ENCODE measurements around the gene PPIL4.

PPIL4 gene

GRCh38 chr6:149565527-149566409 lies 19.9 kb upstream of the PPIL4 start, which contains the start of gene GINM1:
Gene GINM1 (plus strand): TSS chr6:149566375. CDS start chr6:149566415, 40 bp downstream.
- Histone ChIP-seq H3K27ac (ENCODE audit: insufficient read depth, low read length, poor library complexity, severe bottlenecking) (peak within 1 kb of the TSS; percentile 93), H3K4me1 (ENCODE audit: control insufficient read depth, insufficient read depth, low read length, poor library complexity, severe bottlenecking) (peaks cover 3% of the 10 kb centered on the region), H3K27me3 (replicated peaks; ENCODE audit: control insufficient read depth, insufficient read depth, low read length, poor library complexity, severe bottlenecking) (no peaks in the 10 kb centered on the region), H3K9me3 (ENCODE audit: control insufficient read depth, low read length) (no peaks in the 10 kb centered on the region), H3K36me3 (ENCODE audit: control insufficient read depth, insufficient read depth, low read length) (no peaks in the 10 kb centered on the region), H3K4me3 (ENCODE audit: insufficient read depth, low read depth, low read length, poor library complexity, severe bottlenecking) (peak within 1 kb of the TSS; percentile 98)
- peak; percentile 91 to 93 (median 93) for DNase-seq

GRCh38 chr6:149563928-149564325 lies 18.1 kb upstream of the PPIL4 start:
- H3K27me3 ChIP-seq (replicated peaks; ENCODE audit: control insufficient read depth, insufficient read depth, low read length, poor library complexity, severe bottlenecking): no peaks in the 10 kb centered on the region
- H3K36me3 ChIP-seq (ENCODE audit: control insufficient read depth, insufficient read depth, low read length): no peaks in the 10 kb centered on the region
- H3K9me3 ChIP-seq (ENCODE audit: control insufficient read depth, low read length): no peaks in the 10 kb centered on the region
- H3K27ac ChIP-seq (ENCODE audit: insufficient read depth, low read length, poor library complexity, severe bottlenecking): no peak overlapping the region
- no peak overlapping the region for H3K4me3 ChIP-seq (ENCODE audit: insufficient read depth, low read depth, low read length, poor library complexity, severe bottlenecking)
- no peak for DNase-seq
- peaks cover 3% of the 10 kb centered on the region for H3K4me1 ChIP-seq (ENCODE audit: control insufficient read depth, insufficient read depth, low read length, poor library complexity, severe bottlenecking)

GRCh38 chr6:149563203-149563927 lies 17.5 kb upstream of the PPIL4 start:
- Histone ChIP-seq H3K36me3 (ENCODE audit: control insufficient read depth, insufficient read depth, low read length) (no peaks in the 10 kb centered on the region), H3K4me3 (ENCODE audit: insufficient read depth, low read depth, low read length, poor library complexity, severe bottlenecking) (no peak overlapping the region), H3K9me3 (ENCODE audit: control insufficient read depth, low read length) (no peaks in the 10 kb centered on the region), H3K27me3 (replicated peaks; ENCODE audit: control insufficient read depth, insufficient read depth, low read length, poor library complexity, severe bottlenecking) (no peaks in the 10 kb centered on the region), H3K27ac (ENCODE audit: insufficient read depth, low read length, poor library complexity, severe bottlenecking) (no peak overlapping the region), H3K4me1 (ENCODE audit: control insufficient read depth, insufficient read depth, low read length, poor library complexity, severe bottlenecking) (peaks cover 3% of the 10 kb centered on the region)
- no peak for DNase-seq

GRCh38 chr6:149560736-149561135 lies 14.9 kb upstream of the PPIL4 start:
- H3K4me3 ChIP-seq (ENCODE audit: insufficient read depth, low read depth, low read length, poor library complexity, severe bottlenecking): no peak overlapping the region
- H3K36me3 ChIP-seq (ENCODE audit: control insufficient read depth, insufficient read depth, low read length): no peaks in the 10 kb centered on the region
- H3K4me1 ChIP-seq (ENCODE audit: control insufficient read depth, insufficient read depth, low read length, poor library complexity, severe bottlenecking): peaks cover 3% of the 10 kb centered on the region
- no peak for DNase-seq
- no peaks in the 10 kb centered on the region for H3K27me3 ChIP-seq (replicated peaks; ENCODE audit: control insufficient read depth, insufficient read depth, low read length, poor library complexity, severe bottlenecking)
- no peaks in the 10 kb centered on the region for H3K9me3 ChIP-seq (ENCODE audit: control insufficient read depth, low read length)
- no peak overlapping the region for H3K27ac ChIP-seq (ENCODE audit: insufficient read depth, low read length, poor library complexity, severe bottlenecking)

- H3K27ac ChIP-seq (ENCODE audit: insufficient read depth, low read length, poor library complexity, severe bottlenecking): no peak overlapping the region
- DNase-seq: no peak
- no peaks in the 10 kb centered on the region for H3K9me3 ChIP-seq (ENCODE audit: control insufficient read depth, low read length)
- H3K4me1 ChIP-seq (ENCODE audit: control insufficient read depth, insufficient read depth, low read length, poor library complexity, severe bottlenecking): no peaks in the 10 kb centered on the region
- no peaks in the 10 kb centered on the region for H3K36me3 ChIP-seq (ENCODE audit: control insufficient read depth, insufficient read depth, low read length)
- H3K27me3 ChIP-seq (replicated peaks; ENCODE audit: control insufficient read depth, insufficient read depth, low read length, poor library complexity, severe bottlenecking): no peaks in the 10 kb centered on the region
- H3K4me3 ChIP-seq (ENCODE audit: insufficient read depth, low read depth, low read length, poor library complexity, severe bottlenecking): no peak overlapping the region
Observed at GRCh38 chr6:149559389-149559788, 13.5 kb upstream of the PPIL4 start.

GRCh38 chr6:149558029-149558428 lies 12.2 kb upstream of the PPIL4 start:
- Histone ChIP-seq H3K9me3 (ENCODE audit: control insufficient read depth, low read length) (no peaks in the 10 kb centered on the region), H3K4me1 (ENCODE audit: control insufficient read depth, insufficient read depth, low read length, poor library complexity, severe bottlenecking) (no peaks in the 10 kb centered on the region), H3K27me3 (replicated peaks; ENCODE audit: control insufficient read depth, insufficient read depth, low read length, poor library complexity, severe bottlenecking) (no peaks in the 10 kb centered on the region), H3K27ac (ENCODE audit: insufficient read depth, low read length, poor library complexity, severe bottlenecking) (no peak overlapping the region), H3K36me3 (ENCODE audit: control insufficient read depth, insufficient read depth, low read length) (no peaks in the 10 kb centered on the region), H3K4me3 (ENCODE audit: insufficient read depth, low read depth, low read length, poor library complexity, severe bottlenecking) (no peak overlapping the region)
- DNase-seq: no peak

- Histone ChIP-seq H3K4me1 (ENCODE audit: control insufficient read depth, insufficient read depth, low read length, poor library complexity, severe bottlenecking) (no peaks in the 10 kb centered on the region), H3K27me3 (replicated peaks; ENCODE audit: control insufficient read depth, insufficient read depth, low read length, poor library complexity, severe bottlenecking) (no peaks in the 10 kb centered on the region), H3K4me3 (ENCODE audit: insufficient read depth, low read depth, low read length, poor library complexity, severe bottlenecking) (no peak overlapping the region), H3K27ac (ENCODE audit: insufficient read depth, low read length, poor library complexity, severe bottlenecking) (no peak overlapping the region), H3K36me3 (ENCODE audit: control insufficient read depth, insufficient read depth, low read length) (no peaks in the 10 kb centered on the region), H3K9me3 (ENCODE audit: control insufficient read depth, low read length) (no peaks in the 10 kb centered on the region)
- DNase-seq: no peak
Observed at GRCh38 chr6:149551920-149552319, 6.1 kb upstream of the PPIL4 start.

GRCh38 chr6:149545258-149545753 lies 537 bp downstream of the PPIL4 start:
- Histone ChIP-seq H3K36me3 (ENCODE audit: control insufficient read depth, insufficient read depth, low read length) (peaks cover 1% of the 10 kb centered on the region), H3K27me3 (replicated peaks; ENCODE audit: control insufficient read depth, insufficient read depth, low read length, poor library complexity, severe bottlenecking) (no peaks in the 10 kb centered on the region), H3K27ac (ENCODE audit: insufficient read depth, low read length, poor library complexity, severe bottlenecking) (peak overlapping the region; percentile 100), H3K4me1 (ENCODE audit: control insufficient read depth, insufficient read depth, low read length, poor library complexity, severe bottlenecking) (peaks cover 16% of the 10 kb centered on the region), H3K4me3 (ENCODE audit: insufficient read depth, low read depth, low read length, poor library complexity, severe bottlenecking) (peak overlapping the region; percentile 100), H3K9me3 (ENCODE audit: control insufficient read depth, low read length) (no peaks in the 10 kb centered on the region)
- peak; percentile 56 to 68 (median 59) for DNase-seq

GRCh38 chr6:149544646-149545257 lies 1.1 kb downstream of the PPIL4 start:
- H3K27ac ChIP-seq (ENCODE audit: insufficient read depth, low read length, poor library complexity, severe bottlenecking): peak overlapping the region; percentile 100
- H3K4me3 ChIP-seq (ENCODE audit: insufficient read depth, low read depth, low read length, poor library complexity, severe bottlenecking): peak overlapping the region; percentile 100
- H3K9me3 ChIP-seq (ENCODE audit: control insufficient read depth, low read length): no peaks in the 10 kb centered on the region
- H3K4me1 ChIP-seq (ENCODE audit: control insufficient read depth, insufficient read depth, low read length, poor library complexity, severe bottlenecking): peaks cover 16% of the 10 kb centered on the region
- H3K36me3 ChIP-seq (ENCODE audit: control insufficient read depth, insufficient read depth, low read length): peaks cover 4% of the 10 kb centered on the region
- H3K27me3 ChIP-seq (replicated peaks; ENCODE audit: control insufficient read depth, insufficient read depth, low read length, poor library complexity, severe bottlenecking): no peaks in the 10 kb centered on the region
- no peak for DNase-seq
